H1 (cell line): Measurements from ENCODE around the gene S100A8. TPM values are rescaled to one million over a fixed set of nuclear protein-coding genes. Genes with fewer than 3 reads are reported as not detected.

Source experiments
- CTCF ChIA-PET: fragments of 300-600 bp; sonication (Branson Sonifier 250); formaldehyde crosslinking; loops from one replicate; lab custom pipeline; 2021; ENCODE audit not compliant: partially characterized antibody; lab: Charles Lee
- POLR2A ChIA-PET: fragments of 300-600 bp; sonication (Branson Sonifier 250); formaldehyde crosslinking; loops from one replicate; lab custom pipeline; 2021; ENCODE audit warnings: inconsistent platforms; ENCODE audit not compliant: partially characterized antibody; lab: Charles Lee
- DNase-seq, 2 experiments: peaks; one replicate each; pipeline versions ENCODE4 v3.0.0 to v3.0.0-alpha.2; 2010 to 2022; ENCODE audit warnings: low spot score in 2 of 2, low read depth in 1 of 2, mixed read lengths in 1 of 2
- FAIRE-seq: peaks from 2 replicates; lab custom pipeline; 2011; peaks lifted over from hg19 to GRCh38; lab: Jason Lieb, UNC
- H2AFZ ChIP-seq: 2 replicates; pipeline ENCODE4 v1.8.1; 2012; ENCODE audit warnings: low read length, inconsistent platforms
- H2AK5ac ChIP-seq: 2 replicates; pipeline ENCODE4 v1.6.1; 2013; ENCODE audit warnings: low read depth, low read length
- H2BK120ac ChIP-seq: replicated peaks from 2 replicates; pipeline ENCODE3; 2013; ENCODE audit warnings: low read depth, low read length, inconsistent platforms
- H2BK12ac ChIP-seq: 2 replicates; pipeline ENCODE4 v1.6.1; 2013; ENCODE audit warnings: low read depth, low read length
- H2BK15ac ChIP-seq: 2 replicates; pipeline ENCODE4 v1.6.1; 2013; ENCODE audit warnings: low read length
- H2BK20ac ChIP-seq: 2 replicates; pipeline ENCODE4 v1.6.1; 2013; ENCODE audit warnings: low read length
- H2BK5ac ChIP-seq: 2 replicates; pipeline ENCODE4 v1.6.1; 2013; ENCODE audit warnings: low read depth, low read length
- H3K14ac ChIP-seq: 2 replicates; pipeline ENCODE4 v1.6.1; 2013; ENCODE audit warnings: inconsistent platforms; ENCODE audit not compliant: insufficient read length
- H3K18ac ChIP-seq: 2 replicates; pipeline ENCODE4 v1.6.1; 2013; ENCODE audit warnings: low read length; ENCODE audit errors: extremely low read depth
- H3K23ac ChIP-seq: 2 replicates; pipeline ENCODE4 v1.6.1; 2013; ENCODE audit warnings: inconsistent platforms; ENCODE audit not compliant: insufficient read length
- H3K23me2 ChIP-seq: 2 replicates; pipeline ENCODE4 v1.6.1; 2013; ENCODE audit warnings: low read depth, low read length
- H3K27ac ChIP-seq: 2 replicates; pipeline ENCODE4 v1.6.1; 2011; ENCODE audit warnings: low read depth, low read length, inconsistent platforms
- H3K27me3 ChIP-seq, 4 experiments: replicated peaks in 1 of 4; 1 replicate in 1 of 4; 2 replicates in 3 of 4; pipeline versions ENCODE4 v1.6.1 to v1.8.1; 2011 to 2013; ENCODE audit warnings: low read length in 3 of 4, mild to moderate bottlenecking in 3 of 4, inconsistent platforms in 2 of 4, mixed read lengths in 2 of 4, moderate library complexity in 1 of 4; ENCODE audit not compliant: control insufficient read depth in 3 of 4, insufficient read depth in 3 of 4; ENCODE audit errors: extremely low read depth in 1 of 4
- H3K36me3 ChIP-seq, 4 experiments: 2 replicates each; pipeline versions ENCODE4 v1.6.1 to v1.8.1; 2011 to 2013; ENCODE audit warnings: mild to moderate bottlenecking in 4 of 4, low read length in 3 of 4, moderate library complexity in 2 of 4, control low read depth in 1 of 4, inconsistent platforms in 1 of 4; ENCODE audit not compliant: insufficient read depth in 4 of 4, control insufficient read depth in 2 of 4
- H3K4ac ChIP-seq: replicated peaks from 2 replicates; pipeline ENCODE3; 2013; ENCODE audit warnings: low read length, low read depth, mixed read lengths, inconsistent platforms; ENCODE audit not compliant: insufficient read length
- H3K4me1 ChIP-seq, 4 experiments: replicated peaks in 1 of 4; 1 replicate in 1 of 4; 2 replicates in 3 of 4; pipeline versions ENCODE4 v1.6.1 to v1.8.1; 2011 to 2013; ENCODE audit warnings: low read length in 3 of 4, inconsistent platforms in 2 of 4, mixed read lengths in 1 of 4; ENCODE audit not compliant: insufficient read depth in 4 of 4, control insufficient read depth in 3 of 4
- H3K4me2 ChIP-seq, 2 experiments: 2 replicates each; pipeline versions ENCODE4 v1.6.1 to v1.8.1; 2011 to 2013; ENCODE audit warnings: low read depth in 2 of 2, low read length in 2 of 2, control low read depth in 1 of 2, inconsistent platforms in 1 of 2, mild to moderate bottlenecking in 1 of 2; ENCODE audit not compliant: insufficient read depth in 1 of 2
- H3K4me3 ChIP-seq, 4 experiments: fragments of 200-600, 300-600 bp in 1 of 4; sonication (generic), shearing (Covaris generic), sonication (Bioruptor Twin) in 1 of 4; 2 replicates each; pipeline versions ENCODE4 v1.5.1 to v1.8.1; 2011 to 2016; ENCODE audit warnings: low read length in 4 of 4, low read depth in 3 of 4, control low read depth in 2 of 4, inconsistent platforms in 2 of 4, mild to moderate bottlenecking in 2 of 4, mixed read lengths in 1 of 4, moderate library complexity in 1 of 4; ENCODE audit not compliant: insufficient read depth in 2 of 4; ENCODE audit errors: extremely low read depth in 1 of 4
- H3K56ac ChIP-seq: replicated peaks from 2 replicates; pipeline ENCODE3; 2013; ENCODE audit warnings: low read depth, mild to moderate bottlenecking, mixed read lengths, low read length, inconsistent platforms; ENCODE audit not compliant: insufficient read length
- H3K79me1 ChIP-seq: 2 replicates; pipeline ENCODE4 v1.6.1; 2013; ENCODE audit warnings: low read depth, low read length, control low read depth
- H3K79me2 ChIP-seq, 2 experiments: 2 replicates each; pipeline versions ENCODE4 v1.6.1 to v1.8.1; 2012 to 2013; ENCODE audit warnings: low read length in 2 of 2, mild to moderate bottlenecking in 2 of 2, inconsistent platforms in 1 of 2; ENCODE audit not compliant: insufficient read depth in 2 of 2, control insufficient read depth in 1 of 2
- H3K9ac ChIP-seq, 4 experiments: replicated peaks in 1 of 4; 1 replicate in 1 of 4; 2 replicates in 3 of 4; pipeline versions ENCODE4 v1.6.1 to v1.8.1; 2011 to 2013; ENCODE audit warnings: low read depth in 3 of 4, low read length in 3 of 4, control low read depth in 2 of 4, mild to moderate bottlenecking in 2 of 4, moderate library complexity in 2 of 4, inconsistent platforms in 1 of 4; ENCODE audit errors: extremely low read depth in 1 of 4
- H3K9me3 ChIP-seq, 2 experiments: 2 replicates each; pipeline versions ENCODE4 v1.6.1 to v1.8.1; 2012 to 2013; ENCODE audit warnings: mild to moderate bottlenecking in 2 of 2, moderate library complexity in 2 of 2, control low read depth in 1 of 2, inconsistent platforms in 1 of 2, low read depth in 1 of 2, low read length in 1 of 2, mixed read lengths in 1 of 2; ENCODE audit not compliant: insufficient read depth in 2 of 2
- H4K20me1 ChIP-seq, 2 experiments: replicated peaks in 1 of 2; 2 replicates each; pipeline versions ENCODE3 to v1.8.1; 2011 to 2013; ENCODE audit warnings: inconsistent platforms in 2 of 2, low read length in 2 of 2, mild to moderate bottlenecking in 1 of 2; ENCODE audit not compliant: insufficient read depth in 2 of 2, control insufficient read depth in 1 of 2
- H4K5ac ChIP-seq: 2 replicates; pipeline ENCODE4 v1.6.1; 2013; ENCODE audit warnings: low read length, low read depth, mixed read lengths, inconsistent platforms; ENCODE audit not compliant: insufficient read length
- H4K8ac ChIP-seq: 2 replicates; pipeline ENCODE4 v1.8.0; 2013; ENCODE audit warnings: mild to moderate bottlenecking, moderate library complexity, low read length, inconsistent platforms; ENCODE audit not compliant: insufficient read depth; ENCODE audit errors: extremely low read depth
- H4K91ac ChIP-seq: replicated peaks from 2 replicates; pipeline ENCODE3; 2013; ENCODE audit warnings: low read length, mixed read lengths, inconsistent platforms; ENCODE audit not compliant: insufficient read length
- BACH1 ChIP-seq: IDR thresholded peaks from 2 replicates; pipeline ENCODE4 v1.6.1; 2012; ENCODE audit warnings: low read length, improper control_type of control experiment
- CHD2 ChIP-seq: IDR thresholded peaks from 2 replicates; pipeline ENCODE4 v1.6.1; 2012; ENCODE audit warnings: low read length, improper control_type of control experiment
- RBBP5 ChIP-seq: IDR thresholded peaks from 2 replicates; pipeline ENCODE4 v1.7.1; 2012; ENCODE audit warnings: low read depth, mild to moderate bottlenecking, inconsistent platforms, low read length, moderate library complexity, borderline replicate concordance
- RFX5 ChIP-seq: IDR thresholded peaks from 2 replicates; pipeline ENCODE4 v1.6.1; 2011; ENCODE audit warnings: low read depth, low read length, improper control_type of control experiment, borderline replicate concordance
- TAF1 ChIP-seq: IDR thresholded peaks from 2 replicates; pipeline ENCODE4 v1.6.1; 2011; ENCODE audit warnings: mild to moderate bottlenecking, low read depth, low read length
- TEAD4 ChIP-seq: IDR thresholded peaks from 2 replicates; pipeline ENCODE4 v1.6.1; 2012; ENCODE audit warnings: low read depth, low read length, inconsistent platforms, mixed read lengths
- whole genome bisulfite sequencing, 2 experiments: shearing (Covaris generic) in 1 of 2; methylation state at CpG; one replicate each; pipeline versions ENCODE4 v1.1.6 to v1.1.7; 2013 to 2015; ENCODE audit warnings: low lambda C conversion rate in 2 of 2, mixed read lengths in 2 of 2, inconsistent platforms in 1 of 2, low coverage in 1 of 2, missing lambda C conversion rate in 1 of 2; ENCODE audit not compliant: insufficient replicate concordance in 2 of 2, insufficient coverage in 1 of 2, insufficient read length in 1 of 2; ENCODE audit errors: extremely low coverage in 1 of 2, missing lambda C conversion rate in 1 of 2; 5-methylcytosine and 5-hydroxymethylcytosine counted together
- polyA plus RNA-seq, 7 experiments: library from polyadenylated mRNA; depleted of rRNA in 3 of 7; stranded (reverse) in 5 of 7; unstranded in 2 of 7; fragments of >200 nt in 5 of 7; fragments of 200-250 nt in 2 of 7; gene quantifications; 1 replicate in 5 of 7; 2 replicates in 1 of 7; 4 replicates in 1 of 7; pipeline versions ENCODE4 v1.2.1 to v1.2.3, GENCODE V29; 2011 to 2013; ENCODE audit warnings: missing spikeins in 2 of 7, mixed read lengths in 2 of 7
- total RNA-seq: library from RNA; stranded (reverse); fragmentation: NEBNext Ultra II Directional; extraction: Animal tissue kit (Norgen Biotek cat#: 25700); gene quantifications from 2 replicates; pipeline ENCODE4 v1.2.1, GENCODE V29; 2021

The S100A8 gene
- total and polyA plus RNA-seq, 2 of the 8 experiments (the other 6 are each of a cell fraction or from before 2014, with no cell fraction given): not detected

- Histone ChIP-seq H4K5ac (no peak overlapping the region), H3K23ac (no peak overlapping the region), H3K79me2 (no peaks in the 10 kb centered on the region), H3K9me3 (no peaks in the 10 kb centered on the region), H3K4me3 (no peak overlapping the region), H3K14ac (no peak overlapping the region), H2BK20ac (no peak overlapping the region), H2AFZ (no peak overlapping the region), H3K18ac (peak overlapping the region; percentile 27; the same call in 1 of the 2 replicates), H3K4ac (no peak overlapping the region), H3K4me2 (no peak overlapping the region), H2BK5ac (no peak overlapping the region), H4K8ac (no peak overlapping the region), H2BK120ac (no peak overlapping the region), H3K27ac (no peak overlapping the region), H3K79me1 (no peaks in the 10 kb centered on the region), H2BK15ac (peak overlapping the region; percentile 1; the same call in 1 of the 2 replicates), H3K4me1 (no peaks in the 10 kb centered on the region; a peak in 1 of 7 replicates), H3K23me2 (no peaks in the 10 kb centered on the region), H3K36me3 (no peaks in the 10 kb centered on the region), H2AK5ac (no peak overlapping the region), H4K20me1 (no peaks in the 10 kb centered on the region), H2BK12ac (no peak overlapping the region), H3K27me3 (peaks cover 0 to 2% (median 0%) of the 10 kb centered on the region in 4 experiments; a peak in 1 of 7 replicates), H3K9ac (no peak overlapping the region), H4K91ac (no peak overlapping the region), H3K56ac (no peak overlapping the region)
- FAIRE-seq (no peak), DNase-seq (peak in 1 of 2 experiments; percentile 31)
- TF ChIP-seq CHD2: no peak
- TF ChIP-seq TEAD4: no peak
- TF ChIP-seq RBBP5: no peak
- TF ChIP-seq BACH1: no peak
- TF ChIP-seq RFX5: no peak
- TF ChIP-seq TAF1: no peak
- 81% methylated on average over 9 of the region's 9 CpGs; no CpG with 5 or more reads in 1 of the 2 experiments for WGBS, 2 experiments
- ChIA-PET POLR2A (no interaction called here), CTCF (interaction anchor here (0.6 to 1.2 kb wide), 10 partner anchors 9 to 166 kb away, joined by 3 to 4 read pairs (median 3); partner anchors contain the start of genes PGLYRP3 and S100A9)
These were observed 46.8 kb downstream of the S100A8 start for GRCh38 chr1:153343811-153344717.
